ENCODE measurements around the gene DHRS1. TPM values are rescaled to one million over a fixed set of nuclear protein-coding genes. Genes with fewer than 3 reads are reported as not detected.

Gene DHRS1
- total RNA-seq, 1 experiment from 2014 or later = 8.9 TPM

- ChIA-PET CTCF (no interaction called here), POLR2A (interaction anchor here (0.6 kb wide), 1 partner anchor 17 kb away, joined by 12 read pairs; the partner anchor contains the start of gene TINF2)
- no peaks in the 10 kb centered on the region for H3K27me3 ChIP-seq (ENCODE audit: control insufficient read depth, insufficient read depth, low read length)
- no peaks in the 10 kb centered on the region for H3K4me1 ChIP-seq (ENCODE audit: control insufficient read depth, insufficient read depth, low read length)
- ATAC-seq (no peak), DNase-seq (ENCODE audit: low read depth, low spot score) (no peak)
- H3K4me3 ChIP-seq (ENCODE audit: low read depth in 2 of 2, low read length in 2 of 2) = no peak overlapping the region
- no peak overlapping the region for H3K27ac ChIP-seq (ENCODE audit: low read length)
- in situ Hi-C loops (cut with HindIII; ENCODE audit: low pct_unique_long_range_greater_than_20kb, low sequenced_read_pairs) (no loop called here), intact Hi-C loops (cut with micrococcal nuclease; ENCODE audit: unreplicated experiment) (no loop called here)
- H3K36me3 ChIP-seq (ENCODE audit: control insufficient read depth, insufficient read depth, low read length) = no peaks in the 10 kb centered on the region
- H3K9me3 ChIP-seq (ENCODE audit: control insufficient read depth, insufficient read depth, low read depth, low read length) = no peaks in the 10 kb centered on the region
- BruUV-seq (replicated peaks) = no TSS peak
- no peak for TF ChIP-seq SIN3A (IDR thresholded peaks at IDR 0.05; ENCODE audit: borderline replicate concordance, insufficient read depth, low read depth, low read length)
- TF ChIP-seq POLR2AphosphoS5 (IDR thresholded peaks at IDR 0.05; ENCODE audit: low read depth, low read length) = no peak
- TF ChIP-seq TCF7L2 (IDR thresholded peaks at IDR 0.05; ENCODE audit: low read depth, low read length) = no peak
- TF ChIP-seq CTCF (IDR thresholded peaks at IDR 0.05) = no peak
- TF ChIP-seq, protein P1, sequence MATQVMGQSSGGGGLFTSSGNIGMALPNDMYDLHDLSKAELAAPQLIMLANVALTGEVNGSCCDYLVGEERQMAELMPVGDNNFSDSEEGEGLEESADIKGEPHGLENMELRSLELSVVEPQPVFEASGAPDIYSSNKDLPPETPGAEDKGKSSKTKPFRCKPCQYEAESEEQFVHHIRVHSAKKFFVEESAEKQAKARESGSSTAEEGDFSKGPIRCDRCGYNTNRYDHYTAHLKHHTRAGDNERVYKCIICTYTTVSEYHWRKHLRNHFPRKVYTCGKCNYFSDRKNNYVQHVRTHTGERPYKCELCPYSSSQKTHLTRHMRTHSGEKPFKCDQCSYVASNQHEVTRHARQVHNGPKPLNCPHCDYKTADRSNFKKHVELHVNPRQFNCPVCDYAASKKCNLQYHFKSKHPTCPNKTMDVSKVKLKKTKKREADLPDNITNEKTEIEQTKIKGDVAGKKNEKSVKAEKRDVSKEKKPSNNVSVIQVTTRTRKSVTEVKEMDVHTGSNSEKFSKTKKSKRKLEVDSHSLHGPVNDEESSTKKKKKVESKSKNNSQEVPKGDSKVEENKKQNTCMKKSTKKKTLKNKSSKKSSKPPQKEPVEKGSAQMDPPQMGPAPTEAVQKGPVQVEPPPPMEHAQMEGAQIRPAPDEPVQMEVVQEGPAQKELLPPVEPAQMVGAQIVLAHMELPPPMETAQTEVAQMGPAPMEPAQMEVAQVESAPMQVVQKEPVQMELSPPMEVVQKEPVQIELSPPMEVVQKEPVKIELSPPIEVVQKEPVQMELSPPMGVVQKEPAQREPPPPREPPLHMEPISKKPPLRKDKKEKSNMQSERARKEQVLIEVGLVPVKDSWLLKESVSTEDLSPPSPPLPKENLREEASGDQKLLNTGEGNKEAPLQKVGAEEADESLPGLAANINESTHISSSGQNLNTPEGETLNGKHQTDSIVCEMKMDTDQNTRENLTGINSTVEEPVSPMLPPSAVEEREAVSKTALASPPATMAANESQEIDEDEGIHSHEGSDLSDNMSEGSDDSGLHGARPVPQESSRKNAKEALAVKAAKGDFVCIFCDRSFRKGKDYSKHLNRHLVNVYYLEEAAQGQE (IDR thresholded peaks at IDR 0.05; ENCODE audit: insufficient read depth in 1 of 2, low read depth in 2 of 2, low read length in 1 of 2) = no peak
Observed at GRCh38 chr14:24259282-24260025, 40.1 kb downstream of the DHRS1 start.

DNA sequence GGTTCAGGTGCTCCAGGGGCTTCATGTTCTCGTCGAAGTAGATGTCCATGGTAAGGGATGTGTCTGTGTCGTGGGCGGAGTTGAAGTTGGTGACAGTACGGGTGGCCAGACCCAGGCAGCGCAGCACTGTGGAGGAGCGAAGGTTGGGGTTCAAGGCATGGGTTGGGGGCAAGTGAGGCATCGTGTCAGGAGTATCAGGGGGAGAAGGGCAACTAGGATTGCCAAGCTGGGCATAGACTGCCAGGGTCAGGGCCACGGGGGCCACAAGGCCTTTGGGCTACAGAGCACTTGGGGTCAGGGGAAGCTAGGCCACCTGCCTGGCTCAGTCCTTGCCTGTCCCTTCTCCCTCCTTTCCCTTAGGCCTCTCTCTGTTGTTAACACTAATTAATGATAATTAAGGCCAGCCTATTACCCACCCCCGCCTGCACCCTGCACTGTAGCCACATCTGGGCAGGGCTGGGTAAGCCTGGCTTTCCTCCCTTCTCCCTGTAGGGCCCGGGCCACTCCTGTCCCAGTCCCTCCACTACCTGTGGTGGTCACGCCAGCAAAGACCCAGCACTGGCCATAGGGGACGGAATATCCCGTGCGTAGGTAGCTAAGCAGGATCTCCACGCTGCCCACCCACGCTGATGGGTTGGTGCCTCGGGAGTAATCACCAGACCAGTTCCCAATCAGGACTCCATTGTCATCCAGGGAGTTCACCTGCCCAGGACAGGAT, 40.9 kb downstream of the DHRS1 start:
- POLR2A ChIA-PET = interaction anchor here (0.6 kb wide), 1 partner anchor 16 kb away, joined by 12 read pairs; the partner anchor contains the start of gene TINF2
- ATAC-seq (no peak), DNase-seq (ENCODE audit: low read depth, low spot score) (no peak)
- CTCF ChIA-PET = no interaction called here
- H3K4me1 ChIP-seq (ENCODE audit: control insufficient read depth, insufficient read depth, low read length) = no peaks in the 10 kb centered on the region
- H3K27ac ChIP-seq (ENCODE audit: low read length) = no peak overlapping the region
- no peaks in the 10 kb centered on the region for H3K9me3 ChIP-seq (ENCODE audit: control insufficient read depth, insufficient read depth, low read depth, low read length)
- no TSS peak for BruUV-seq (replicated peaks)
- in situ Hi-C loops (cut with HindIII; ENCODE audit: low pct_unique_long_range_greater_than_20kb, low sequenced_read_pairs) (no loop called here), intact Hi-C loops (cut with micrococcal nuclease; ENCODE audit: unreplicated experiment) (no loop called here)
- H3K27me3 ChIP-seq (ENCODE audit: control insufficient read depth, insufficient read depth, low read length) = no peaks in the 10 kb centered on the region
- no peak for TF ChIP-seq SIN3A (IDR thresholded peaks at IDR 0.05; ENCODE audit: borderline replicate concordance, insufficient read depth, low read depth, low read length)
- no peak for TF ChIP-seq POLR2AphosphoS5 (IDR thresholded peaks at IDR 0.05; ENCODE audit: low read depth, low read length)
- TF ChIP-seq, protein P1 (IDR thresholded peaks at IDR 0.05; ENCODE audit: insufficient read depth in 1 of 2, low read depth in 2 of 2, low read length in 1 of 2) = no peak
- no peak for TF ChIP-seq TCF7L2 (IDR thresholded peaks at IDR 0.05; ENCODE audit: low read depth, low read length)
- TF ChIP-seq CTCF (IDR thresholded peaks at IDR 0.05) = no peak
- no peak overlapping the region for H3K4me3 ChIP-seq (ENCODE audit: low read depth in 2 of 2, low read length in 2 of 2)
- H3K36me3 ChIP-seq (ENCODE audit: control insufficient read depth, insufficient read depth, low read length) = no peaks in the 10 kb centered on the region

All from Panc1 (cell line).